HG03439 (cell line): ENCODE measurements around the gene KLHL21.
"Not testable (repeated sequence)": the region's sequence is repeated elsewhere in the genome, so short reads cannot be mapped to it uniquely, and the experiment has no call there.

ENCODE experiments used
- ATAC-seq: cut with Tn5 transposase; IDR thresholded peaks from one replicate; pipeline ENCODE4 v1.9.1; 2021; ENCODE audit warnings: mild to moderate bottlenecking, moderate library complexity; ENCODE audit not compliant: unreplicated experiment

Gene KLHL21

GRCh38 chr1:6585081-6585722, 17.5 kb downstream of the KLHL21 start:
- no peak for ATAC-seq

GRCh38 chr1:6584126-6585080, 18.3 kb downstream of the KLHL21 start:
- ATAC-seq = no peak

GRCh38 chr1:6582370-6582769, 20.3 kb downstream of the KLHL21 start:
- ATAC-seq = no peak

GRCh38 chr1:6581561-6582305, 20.9 kb downstream of the KLHL21 start:
- ATAC-seq = no peak

- ATAC-seq = no peak
These were observed 21.9 kb downstream of the KLHL21 start for GRCh38 chr1:6580593-6581409.

- no peak for ATAC-seq
These were observed 22.5 kb downstream of the KLHL21 start for GRCh38 chr1:6580119-6580592.

GRCh38 chr1:6579374-6580118, 23.1 kb downstream of the KLHL21 start, which contains the start of gene ZBTB48:
TSS of gene ZBTB48 (plus strand) at chr1:6579994. CDS start at chr1:6580610, 616 bp downstream.
- peak; percentile 97 for ATAC-seq

- ATAC-seq = no peak
These were observed 23.9 kb downstream of the KLHL21 start for GRCh38 chr1:6578624-6579373.

- ATAC-seq = no peak
These were observed 24.7 kb downstream of the KLHL21 start for GRCh38 chr1:6577831-6578525.

GRCh38 chr1:6574818-6575217, 27.9 kb downstream of the KLHL21 start:
- no peak for ATAC-seq

GRCh38 chr1:6574025-6574620, 28.5 kb downstream of the KLHL21 start:
- ATAC-seq = no peak

GRCh38 chr1:6572653-6573383, 29.9 kb downstream of the KLHL21 start:
- ATAC-seq = no peak

GRCh38 chr1:6570987-6571386, 31.7 kb downstream of the KLHL21 start:
- ATAC-seq = no peak

- ATAC-seq = no peak
These were observed 32.6 kb downstream of the KLHL21 start for GRCh38 chr1:6570100-6570499.

- no peak for ATAC-seq
These were observed 33.6 kb downstream of the KLHL21 start for GRCh38 chr1:6569033-6569432.

GRCh38 chr1:6560267-6560666, 42.4 kb downstream of the KLHL21 start:
- no peak for ATAC-seq

- ATAC-seq = not testable (repeated sequence)
These were observed 43.5 kb downstream of the KLHL21 start for GRCh38 chr1:6559161-6559560.
